Suppressor macrophage (primary cell): ENCODE results near the gene CELSR1.
A peak's percentile ranks its signal among the peaks of the same experiment; 100 is the strongest.
"Not testable (repeated sequence)": the region's sequence is repeated elsewhere in the genome, so short reads cannot be mapped to it uniquely, and the experiment has no call there.

Experiments used
- DNase-seq, 4 experiments: peaks; one replicate each; pipeline ENCODE4 v3.0.0-alpha.2; 2020 to 2022

The CELSR1 gene

GRCh38 chr22:46397049-46397448, 140.4 kb downstream of the CELSR1 start:
- DNase-seq, result not testable (repeated sequence)

GRCh38 chr22:46395145-46395544, 142.3 kb downstream of the CELSR1 start:
- DNase-seq, result no peak

GRCh38 chr22:46394622-46395021, 142.8 kb downstream of the CELSR1 start:
- DNase-seq, result no peak

- no peak for DNase-seq
These were observed 143.5 kb downstream of the CELSR1 start for GRCh38 chr22:46393873-46394272.

GRCh38 chr22:46392137-46392844, 145.1 kb downstream of the CELSR1 start:
- DNase-seq, result no peak

- DNase-seq, result no peak
These were observed 145.8 kb downstream of the CELSR1 start for GRCh38 chr22:46391486-46392136.

- DNase-seq, result no peak
These were observed 146.6 kb downstream of the CELSR1 start for GRCh38 chr22:46390652-46391301.

GRCh38 chr22:46390105-46390651, 147.2 kb downstream of the CELSR1 start:
- no peak for DNase-seq

- no peak for DNase-seq
These were observed 148.3 kb downstream of the CELSR1 start for GRCh38 chr22:46389081-46389480.

- no peak for DNase-seq
These were observed 148.8 kb downstream of the CELSR1 start for GRCh38 chr22:46388647-46389046.

GRCh38 chr22:46387748-46388147, 149.7 kb downstream of the CELSR1 start:
- no peak for DNase-seq

- DNase-seq, result peak in 1 of 4 experiments; percentile 15
These were observed 151.1 kb downstream of the CELSR1 start for GRCh38 chr22:46386312-46386711.

GRCh38 chr22:46382524-46382923, 154.9 kb downstream of the CELSR1 start:
- DNase-seq, result no peak

GRCh38 chr22:46381731-46382130, 155.7 kb downstream of the CELSR1 start:
- DNase-seq, result no peak

GRCh38 chr22:46381142-46381541, 156.3 kb downstream of the CELSR1 start:
- DNase-seq, result no peak

GRCh38 chr22:46380581-46380980, 156.8 kb downstream of the CELSR1 start:
- DNase-seq, result no peak

- no peak for DNase-seq
These were observed 157.4 kb downstream of the CELSR1 start for GRCh38 chr22:46380069-46380468.

- no peak for DNase-seq
These were observed 158.1 kb downstream of the CELSR1 start for GRCh38 chr22:46379066-46379930.

- DNase-seq, result no peak
These were observed 158.9 kb downstream of the CELSR1 start for GRCh38 chr22:46378426-46379065.

- DNase-seq, result peak in 3 of 4 experiments; percentile 12 to 32 (median 16)
These were observed 159.6 kb downstream of the CELSR1 start for GRCh38 chr22:46377525-46378425.
